Prostate gland (tissue), 2 donors: ENCODE data around the gene FSD1L.

Experiments
- POLR2A ChIP-seq: fragments of 450-650 bp; IDR thresholded peaks from one replicate; pipeline ENCODE4 v1.6.1; 2016; ENCODE audit warnings: antibody characterized with exemption, mild to moderate bottlenecking
- TF ChIP-seq, protein P1 (sequence below), 4 experiments: fragments of 200-600 bp in 2 of 4; fragments of 450-650 bp in 2 of 4; sonication (generic) in 2 of 4; IDR thresholded peaks; 1 replicate in 3 of 4; 2 replicates in 1 of 4; pipeline ENCODE4 v1.5.1; 2016 to 2019; ENCODE audit warnings: antibody characterized with exemption in 4 of 4, mild to moderate bottlenecking in 2 of 4, moderate library complexity in 2 of 4

DNA sequence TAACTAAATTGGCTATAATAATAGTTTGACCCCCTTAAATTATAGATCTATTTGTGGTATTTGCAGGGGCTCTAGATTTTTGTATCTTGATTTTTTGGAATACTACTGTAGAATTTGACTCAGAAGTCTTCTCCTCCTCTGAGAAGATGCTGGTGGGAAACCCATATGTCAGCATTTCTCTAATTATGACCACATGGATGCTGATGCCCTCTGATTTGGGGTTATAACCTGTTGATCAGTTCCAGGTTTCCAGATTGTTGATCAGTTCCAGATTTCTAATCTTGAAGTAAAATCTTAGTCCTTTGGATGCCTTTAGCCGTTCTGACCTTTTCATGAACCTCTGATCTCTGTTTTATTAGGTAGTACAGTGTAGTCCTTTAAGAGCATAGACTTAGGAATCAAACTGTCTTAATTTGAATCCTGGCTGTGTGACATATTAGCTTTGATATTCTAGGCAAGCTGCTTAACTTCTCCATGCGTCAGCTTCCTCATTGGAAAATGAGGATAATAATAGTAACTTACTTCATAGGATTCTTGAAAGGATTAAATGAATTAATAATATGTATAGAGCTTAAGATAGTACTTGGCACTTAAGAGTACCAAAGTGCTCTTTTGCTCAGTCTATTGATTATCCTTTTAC lies 8.1 kb downstream of the FSD1L start:
- no peak for TF ChIP-seq POLR2A
- TF ChIP-seq, protein P1, sequence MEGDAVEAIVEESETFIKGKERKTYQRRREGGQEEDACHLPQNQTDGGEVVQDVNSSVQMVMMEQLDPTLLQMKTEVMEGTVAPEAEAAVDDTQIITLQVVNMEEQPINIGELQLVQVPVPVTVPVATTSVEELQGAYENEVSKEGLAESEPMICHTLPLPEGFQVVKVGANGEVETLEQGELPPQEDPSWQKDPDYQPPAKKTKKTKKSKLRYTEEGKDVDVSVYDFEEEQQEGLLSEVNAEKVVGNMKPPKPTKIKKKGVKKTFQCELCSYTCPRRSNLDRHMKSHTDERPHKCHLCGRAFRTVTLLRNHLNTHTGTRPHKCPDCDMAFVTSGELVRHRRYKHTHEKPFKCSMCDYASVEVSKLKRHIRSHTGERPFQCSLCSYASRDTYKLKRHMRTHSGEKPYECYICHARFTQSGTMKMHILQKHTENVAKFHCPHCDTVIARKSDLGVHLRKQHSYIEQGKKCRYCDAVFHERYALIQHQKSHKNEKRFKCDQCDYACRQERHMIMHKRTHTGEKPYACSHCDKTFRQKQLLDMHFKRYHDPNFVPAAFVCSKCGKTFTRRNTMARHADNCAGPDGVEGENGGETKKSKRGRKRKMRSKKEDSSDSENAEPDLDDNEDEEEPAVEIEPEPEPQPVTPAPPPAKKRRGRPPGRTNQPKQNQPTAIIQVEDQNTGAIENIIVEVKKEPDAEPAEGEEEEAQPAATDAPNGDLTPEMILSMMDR (IDR thresholded peaks at IDR 0.05), result no peak
